Liver (tissue), 9 donors: ENCODE measurements around the gene ZNF223. TPM values are rescaled to one million over a fixed set of nuclear protein-coding genes. Genes with fewer than 3 reads are reported as not detected.

Source experiments
- DNase-seq: peaks from one replicate; pipeline ENCODE4 v3.0.0-alpha.2; 2017; ENCODE audit warnings: low spot score
- H3K27ac ChIP-seq, 2 donors: one replicate each; pipeline ENCODE4 v1.7.0; 2013; ENCODE audit warnings: inconsistent platforms in 2 of 2, low read length in 2 of 2, control low read depth in 1 of 2, low read depth in 1 of 2, mild to moderate bottlenecking in 1 of 2
- H3K27me3 ChIP-seq, 4 donors: one replicate each; pipeline versions ENCODE4 v1.6.1 to v1.7.0; 2013; ENCODE audit warnings: low read length in 3 of 4, inconsistent platforms in 1 of 4, mild to moderate bottlenecking in 1 of 4, moderate library complexity in 1 of 4; ENCODE audit not compliant: control insufficient read depth in 4 of 4, insufficient read depth in 4 of 4
- H3K36me3 ChIP-seq, 4 donors: one replicate each; pipeline versions ENCODE4 v1.6.1 to v1.7.0; 2013; ENCODE audit warnings: low read length in 3 of 4, mild to moderate bottlenecking in 3 of 4, low read depth in 1 of 4, moderate library complexity in 1 of 4; ENCODE audit not compliant: control insufficient read depth in 4 of 4, insufficient read depth in 3 of 4
- H3K4me1 ChIP-seq, 4 donors: one replicate each; pipeline versions ENCODE4 v1.6.1 to v1.7.0; 2013; ENCODE audit warnings: low read length in 3 of 4, mild to moderate bottlenecking in 3 of 4, moderate library complexity in 1 of 4; ENCODE audit not compliant: control insufficient read depth in 4 of 4, insufficient read depth in 4 of 4
- H3K4me3 ChIP-seq, 3 donors: one replicate each; pipeline versions ENCODE4 v1.6.1 to v1.7.0; 2013; ENCODE audit warnings: low read length in 3 of 3, control low read depth in 1 of 3, low read depth in 1 of 3, mild to moderate bottlenecking in 1 of 3
- H3K9ac ChIP-seq, 2 donors: one replicate each; pipeline ENCODE4 v1.7.0; 2013; ENCODE audit warnings: low read length in 2 of 2, mild to moderate bottlenecking in 2 of 2, moderate library complexity in 2 of 2, control low read depth in 1 of 2, low read depth in 1 of 2
- H3K9me3 ChIP-seq, 4 donors: one replicate each; pipeline versions ENCODE4 v1.6.1 to v1.7.0; 2013; ENCODE audit warnings: low read length in 3 of 4; ENCODE audit not compliant: control insufficient read depth in 4 of 4
- EGR1 ChIP-seq, 2 donors: IDR thresholded peaks; 2 replicates each; pipeline ENCODE4 v1.6.1; 2016 to 2018; ENCODE audit warnings: antibody characterized with exemption in 2 of 2, low read depth in 2 of 2
- FOXA1 ChIP-seq: IDR thresholded peaks from 2 replicates; pipeline ENCODE4 v1.6.1; 2016; ENCODE audit warnings: antibody characterized with exemption
- FOXA2 ChIP-seq: IDR thresholded peaks from 2 replicates; pipeline ENCODE4 v1.6.1; 2016; ENCODE audit warnings: antibody characterized with exemption
- GABPA ChIP-seq, 2 donors: IDR thresholded peaks in 1 of 2; conservative IDR thresholded peaks in 1 of 2; 2 replicates each; pipeline ENCODE4 v1.6.1; 2016; ENCODE audit warnings: antibody characterized with exemption in 2 of 2, mild to moderate bottlenecking in 1 of 2, moderate library complexity in 1 of 2
- HNF4A ChIP-seq, 2 donors: conservative IDR thresholded peaks; 2 replicates each; pipeline ENCODE4 v1.6.1; 2016; ENCODE audit warnings: antibody characterized with exemption in 2 of 2, mild to moderate bottlenecking in 2 of 2
- HNF4G ChIP-seq: IDR thresholded peaks from 2 replicates; pipeline ENCODE4 v1.6.1; 2016; ENCODE audit warnings: antibody characterized with exemption
- JUND ChIP-seq, 2 donors: IDR thresholded peaks; 2 replicates each; pipeline ENCODE4 v1.6.1; 2016; ENCODE audit warnings: antibody characterized with exemption in 2 of 2
- NR2F2 ChIP-seq: IDR thresholded peaks from 2 replicates; pipeline ENCODE4 v1.6.1; 2016; ENCODE audit warnings: antibody characterized with exemption
- RAD21 ChIP-seq, 2 donors: IDR thresholded peaks; 2 replicates each; pipeline ENCODE4 v1.6.1; 2016; ENCODE audit warnings: antibody characterized with exemption in 2 of 2, mild to moderate bottlenecking in 2 of 2
- RXRA ChIP-seq, 2 donors: IDR thresholded peaks; 2 replicates each; pipeline ENCODE4 v1.6.1; 2017 to 2018; ENCODE audit warnings: antibody characterized with exemption in 2 of 2, mild to moderate bottlenecking in 1 of 2
- SP1 ChIP-seq: IDR thresholded peaks from 2 replicates; pipeline ENCODE4 v1.6.1; 2018; ENCODE audit warnings: antibody characterized with exemption, mild to moderate bottlenecking
- TAF1 ChIP-seq: conservative IDR thresholded peaks from 2 replicates; pipeline ENCODE4 v1.6.1; 2016; ENCODE audit warnings: antibody characterized with exemption, mild to moderate bottlenecking
- YY1 ChIP-seq: IDR thresholded peaks from 2 replicates; pipeline ENCODE4 v1.6.1; 2016; ENCODE audit warnings: antibody characterized with exemption, mild to moderate bottlenecking
- WGBS: extraction: QIAGEN DNeasy Blood & Tissue Kit; methylation state at CpG from one replicate; pipeline ENCODE4 v1.1.7; 2013; 5-methylcytosine and 5-hydroxymethylcytosine counted together
- polyA plus RNA-seq, 2 donors: library from polyadenylated mRNA; stranded (reverse) in 1 of 2; unstranded in 1 of 2; fragments of 200-250 nt in 1 of 2; fragments of >200 nt in 1 of 2; fragmentation: Nextera tagmentation in 1 of 2; extraction: Ambion mirVana in 1 of 2; gene quantifications; one replicate each; pipeline versions ENCODE4 v1.2.1 to v1.2.3, GENCODE V29; 2013 to 2015
- total RNA-seq, 2 donors: library from RNA; depleted of rRNA; stranded (reverse); fragments of >200 nt; gene quantifications; one replicate each; pipeline ENCODE4 v1.2.3, GENCODE V29; 2014
- TF ChIP-seq, protein P1 (sequence below): IDR thresholded peaks from 2 replicates; pipeline ENCODE4 v1.6.1; 2016; ENCODE audit warnings: antibody characterized with exemption
- TF ChIP-seq, protein P2 (sequence below): IDR thresholded peaks from 2 replicates; pipeline ENCODE4 v1.6.1; 2016; ENCODE audit warnings: antibody characterized with exemption
- TF ChIP-seq, protein P3 (sequence below): fragments of 150-350 bp; IDR thresholded peaks from 2 replicates; pipeline ENCODE4 v1.5.1; 2017; ENCODE audit warnings: improper control_type of control experiment, low read depth, low read length; ENCODE audit not compliant: missing input control
- TF ChIP-seq, protein P4 (sequence below): IDR thresholded peaks from 2 replicates; pipeline ENCODE4 v1.6.1; 2016; ENCODE audit warnings: antibody characterized with exemption
- TF ChIP-seq, protein P5 (sequence below): IDR thresholded peaks from 2 replicates; pipeline ENCODE4 v1.6.1; 2016; ENCODE audit warnings: antibody characterized with exemption, mild to moderate bottlenecking
- donor health status: healthy.
- donor health status: healthy.
- donor health status: healthy.
- donor health status: healthy.
- donor health status: healthy.

ZNF223 gene
- total and polyA plus RNA-seq, 4 donors = 1.4 to 2.8 (median 1.9) TPM

DNA sequence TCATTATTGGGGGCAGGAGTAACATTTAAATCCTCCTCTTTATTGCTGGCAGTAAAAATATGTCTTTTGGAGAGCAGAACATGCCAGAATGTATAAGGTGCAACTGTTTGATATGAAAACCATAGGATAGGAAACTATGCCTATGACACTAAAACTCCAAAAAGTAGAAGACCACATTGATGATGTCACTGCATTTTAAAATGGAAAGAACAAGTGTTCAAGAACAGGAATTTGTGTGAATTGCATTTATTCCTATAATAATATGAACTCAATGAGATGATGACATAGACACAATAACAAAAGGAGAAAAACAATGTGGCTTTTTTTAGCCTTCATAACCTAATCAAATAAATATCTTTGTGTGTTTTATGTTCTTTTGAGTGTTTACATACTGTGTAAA is 57.6 kb downstream of the ZNF223 start:
- H3K4me3 ChIP-seq = peak overlapping the region in 1 of 3 donors; percentile 18
- H3K27me3 ChIP-seq = no peaks in the 10 kb centered on the region
- peaks cover 29 to 61% (median 44%) of the 10 kb centered on the region in 4 donors for H3K9me3 ChIP-seq
- no peak for DNase-seq
- H3K27ac ChIP-seq = no peak overlapping the region
- peaks cover 8 to 27% (median 22%) of the 10 kb centered on the region in 4 donors for H3K36me3 ChIP-seq
- TF ChIP-seq, protein P1, sequence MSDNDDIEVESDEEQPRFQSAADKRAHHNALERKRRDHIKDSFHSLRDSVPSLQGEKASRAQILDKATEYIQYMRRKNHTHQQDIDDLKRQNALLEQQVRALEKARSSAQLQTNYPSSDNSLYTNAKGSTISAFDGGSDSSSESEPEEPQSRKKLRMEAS = no peak
- TF ChIP-seq RXRA (IDR thresholded peaks at IDR 0.05) = no peak
- no peak for TF ChIP-seq GABPA (IDR thresholded peaks at IDR 0.05 in 1 of 2, conservative IDR thresholded peaks at IDR 0.05 in 1 of 2)
- no peak for TF ChIP-seq HNF4G
- no peak for TF ChIP-seq NR2F2
- TF ChIP-seq, protein P2, sequence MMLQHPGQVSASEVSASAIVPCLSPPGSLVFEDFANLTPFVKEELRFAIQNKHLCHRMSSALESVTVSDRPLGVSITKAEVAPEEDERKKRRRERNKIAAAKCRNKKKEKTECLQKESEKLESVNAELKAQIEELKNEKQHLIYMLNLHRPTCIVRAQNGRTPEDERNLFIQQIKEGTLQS = no peak
- no peak for TF ChIP-seq SP1
- TF ChIP-seq FOXA1 = no peak
- TF ChIP-seq, protein P3, sequence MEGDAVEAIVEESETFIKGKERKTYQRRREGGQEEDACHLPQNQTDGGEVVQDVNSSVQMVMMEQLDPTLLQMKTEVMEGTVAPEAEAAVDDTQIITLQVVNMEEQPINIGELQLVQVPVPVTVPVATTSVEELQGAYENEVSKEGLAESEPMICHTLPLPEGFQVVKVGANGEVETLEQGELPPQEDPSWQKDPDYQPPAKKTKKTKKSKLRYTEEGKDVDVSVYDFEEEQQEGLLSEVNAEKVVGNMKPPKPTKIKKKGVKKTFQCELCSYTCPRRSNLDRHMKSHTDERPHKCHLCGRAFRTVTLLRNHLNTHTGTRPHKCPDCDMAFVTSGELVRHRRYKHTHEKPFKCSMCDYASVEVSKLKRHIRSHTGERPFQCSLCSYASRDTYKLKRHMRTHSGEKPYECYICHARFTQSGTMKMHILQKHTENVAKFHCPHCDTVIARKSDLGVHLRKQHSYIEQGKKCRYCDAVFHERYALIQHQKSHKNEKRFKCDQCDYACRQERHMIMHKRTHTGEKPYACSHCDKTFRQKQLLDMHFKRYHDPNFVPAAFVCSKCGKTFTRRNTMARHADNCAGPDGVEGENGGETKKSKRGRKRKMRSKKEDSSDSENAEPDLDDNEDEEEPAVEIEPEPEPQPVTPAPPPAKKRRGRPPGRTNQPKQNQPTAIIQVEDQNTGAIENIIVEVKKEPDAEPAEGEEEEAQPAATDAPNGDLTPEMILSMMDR = no peak
- no peak for TF ChIP-seq RAD21 (IDR thresholded peaks at IDR 0.05)
- TF ChIP-seq HNF4A (conservative IDR thresholded peaks at IDR 0.05) = no peak
- no peak for TF ChIP-seq JUND (IDR thresholded peaks at IDR 0.05)
- no peak for TF ChIP-seq EGR1 (IDR thresholded peaks at IDR 0.05; ENCODE audit: low read depth in 2 of 2)
- TF ChIP-seq, protein P4, sequence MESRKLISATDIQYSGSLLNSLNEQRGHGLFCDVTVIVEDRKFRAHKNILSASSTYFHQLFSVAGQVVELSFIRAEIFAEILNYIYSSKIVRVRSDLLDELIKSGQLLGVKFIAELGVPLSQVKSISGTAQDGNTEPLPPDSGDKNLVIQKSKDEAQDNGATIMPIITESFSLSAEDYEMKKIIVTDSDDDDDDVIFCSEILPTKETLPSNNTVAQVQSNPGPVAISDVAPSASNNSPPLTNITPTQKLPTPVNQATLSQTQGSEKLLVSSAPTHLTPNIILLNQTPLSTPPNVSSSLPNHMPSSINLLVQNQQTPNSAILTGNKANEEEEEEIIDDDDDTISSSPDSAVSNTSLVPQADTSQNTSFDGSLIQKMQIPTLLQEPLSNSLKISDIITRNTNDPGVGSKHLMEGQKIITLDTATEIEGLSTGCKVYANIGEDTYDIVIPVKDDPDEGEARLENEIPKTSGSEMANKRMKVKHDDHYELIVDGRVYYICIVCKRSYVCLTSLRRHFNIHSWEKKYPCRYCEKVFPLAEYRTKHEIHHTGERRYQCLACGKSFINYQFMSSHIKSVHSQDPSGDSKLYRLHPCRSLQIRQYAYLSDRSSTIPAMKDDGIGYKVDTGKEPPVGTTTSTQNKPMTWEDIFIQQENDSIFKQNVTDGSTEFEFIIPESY = no peak
- TF ChIP-seq YY1 = no peak
- TF ChIP-seq FOXA2 = no peak
- peaks cover 2 to 18% (median 15%) of the 10 kb centered on the region in 4 donors for H3K4me1 ChIP-seq
- H3K9ac ChIP-seq = no peak overlapping the region

DNA sequence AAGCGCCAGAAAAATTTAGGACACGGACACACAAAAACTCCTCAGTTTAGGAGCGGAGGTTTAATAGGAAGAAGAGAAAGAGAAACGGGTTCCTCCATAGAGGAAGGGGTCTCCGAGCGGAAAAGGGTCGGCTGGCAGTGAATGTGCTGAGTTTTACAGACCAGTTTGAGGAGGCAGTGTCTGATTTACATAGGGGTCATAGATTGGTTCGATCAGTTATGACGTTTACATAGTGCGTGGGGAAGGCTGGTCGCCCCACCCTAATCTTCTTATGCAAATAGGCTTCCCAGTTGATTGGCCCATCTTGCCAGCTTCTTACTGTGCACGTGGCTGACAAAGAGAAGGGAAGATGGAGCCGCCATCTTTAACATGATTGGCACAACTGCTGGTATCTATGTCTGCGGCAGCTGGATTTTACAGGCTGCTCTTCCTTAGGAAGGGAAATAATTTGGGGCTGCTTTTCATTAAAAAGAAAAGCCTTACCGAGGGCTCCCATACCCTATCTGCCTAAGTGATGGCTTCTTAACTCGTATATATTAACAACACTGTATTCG is 60.2 kb downstream of the ZNF223 start:
- 17% methylated on average over 17 of the region's 17 CpGs for WGBS
- Histone ChIP-seq H3K36me3 (peaks cover under 1 to 19% (median 15%) of the 10 kb centered on the region in 4 donors), H3K27ac (no peak overlapping the region), H3K4me1 (peaks cover 2 to 18% (median 15%) of the 10 kb centered on the region in 4 donors), H3K4me3 (peak overlapping the region; percentile 67 to 100 (median 100)), H3K27me3 (no peaks in the 10 kb centered on the region), H3K9ac (no peak overlapping the region), H3K9me3 (peaks cover 17 to 45% (median 29%) of the 10 kb centered on the region in 4 donors)
- TF ChIP-seq JUND (IDR thresholded peaks at IDR 0.05) = no peak
- TF ChIP-seq EGR1 (IDR thresholded peaks at IDR 0.05; ENCODE audit: low read depth in 2 of 2) = no peak
- TF ChIP-seq RXRA (IDR thresholded peaks at IDR 0.05) = no peak
- no peak for TF ChIP-seq HNF4A (conservative IDR thresholded peaks at IDR 0.05)
- TF ChIP-seq FOXA2 = no peak
- TF ChIP-seq, protein P4 = no peak
- TF ChIP-seq TAF1 = no peak
- TF ChIP-seq, protein P1 = no peak
- TF ChIP-seq, protein P5, sequence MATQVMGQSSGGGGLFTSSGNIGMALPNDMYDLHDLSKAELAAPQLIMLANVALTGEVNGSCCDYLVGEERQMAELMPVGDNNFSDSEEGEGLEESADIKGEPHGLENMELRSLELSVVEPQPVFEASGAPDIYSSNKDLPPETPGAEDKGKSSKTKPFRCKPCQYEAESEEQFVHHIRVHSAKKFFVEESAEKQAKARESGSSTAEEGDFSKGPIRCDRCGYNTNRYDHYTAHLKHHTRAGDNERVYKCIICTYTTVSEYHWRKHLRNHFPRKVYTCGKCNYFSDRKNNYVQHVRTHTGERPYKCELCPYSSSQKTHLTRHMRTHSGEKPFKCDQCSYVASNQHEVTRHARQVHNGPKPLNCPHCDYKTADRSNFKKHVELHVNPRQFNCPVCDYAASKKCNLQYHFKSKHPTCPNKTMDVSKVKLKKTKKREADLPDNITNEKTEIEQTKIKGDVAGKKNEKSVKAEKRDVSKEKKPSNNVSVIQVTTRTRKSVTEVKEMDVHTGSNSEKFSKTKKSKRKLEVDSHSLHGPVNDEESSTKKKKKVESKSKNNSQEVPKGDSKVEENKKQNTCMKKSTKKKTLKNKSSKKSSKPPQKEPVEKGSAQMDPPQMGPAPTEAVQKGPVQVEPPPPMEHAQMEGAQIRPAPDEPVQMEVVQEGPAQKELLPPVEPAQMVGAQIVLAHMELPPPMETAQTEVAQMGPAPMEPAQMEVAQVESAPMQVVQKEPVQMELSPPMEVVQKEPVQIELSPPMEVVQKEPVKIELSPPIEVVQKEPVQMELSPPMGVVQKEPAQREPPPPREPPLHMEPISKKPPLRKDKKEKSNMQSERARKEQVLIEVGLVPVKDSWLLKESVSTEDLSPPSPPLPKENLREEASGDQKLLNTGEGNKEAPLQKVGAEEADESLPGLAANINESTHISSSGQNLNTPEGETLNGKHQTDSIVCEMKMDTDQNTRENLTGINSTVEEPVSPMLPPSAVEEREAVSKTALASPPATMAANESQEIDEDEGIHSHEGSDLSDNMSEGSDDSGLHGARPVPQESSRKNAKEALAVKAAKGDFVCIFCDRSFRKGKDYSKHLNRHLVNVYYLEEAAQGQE = no peak
- no peak for TF ChIP-seq HNF4G
- TF ChIP-seq NR2F2 = no peak
- TF ChIP-seq GABPA (IDR thresholded peaks at IDR 0.05 in 1 of 2, conservative IDR thresholded peaks at IDR 0.05 in 1 of 2) = no peak
- TF ChIP-seq YY1 = no peak
- TF ChIP-seq SP1 = no peak
- no peak for TF ChIP-seq FOXA1
- TF ChIP-seq, protein P2 = no peak
- no peak for TF ChIP-seq RAD21 (IDR thresholded peaks at IDR 0.05)
- DNase-seq = no peak
